HEK293 (cell line): ENCODE measurements around the gene IL1RAPL1.

Source experiments
- MZF1 ChIP-seq: fragments of 450-650 bp; formaldehyde crosslinking; IDR thresholded peaks from 2 replicates; pipeline ENCODE4 v1.5.1; 2017; ENCODE audit warnings: missing biosample characterization, missing genetic modification characterization, borderline replicate concordance
- SALL2 ChIP-seq: fragments of 450-650 bp; formaldehyde crosslinking; IDR thresholded peaks from 2 replicates; pipeline ENCODE4 v1.5.0; 2017; ENCODE audit warnings: missing biosample characterization, mild to moderate bottlenecking, missing genetic modification characterization, borderline replicate concordance
- ZBTB1 ChIP-seq: fragments of 450-650 bp; formaldehyde crosslinking; IDR thresholded peaks from 2 replicates; pipeline ENCODE4 v1.5.1; 2016; ENCODE audit warnings: missing biosample characterization, missing genetic modification characterization
- ZBTB48 ChIP-seq: fragments of 450-650 bp; formaldehyde crosslinking; IDR thresholded peaks from 2 replicates; pipeline ENCODE4 v1.5.1; 2016; ENCODE audit warnings: missing biosample characterization, missing genetic modification characterization
- ZNF133 ChIP-seq: fragments of 450-650 bp; formaldehyde crosslinking; IDR thresholded peaks from 2 replicates; pipeline ENCODE4 v1.5.1; 2016; ENCODE audit warnings: missing biosample characterization, missing genetic modification characterization
- TF ChIP-seq, protein P1 (sequence below): fragments of 450-650 bp; formaldehyde crosslinking; IDR thresholded peaks from 2 replicates; pipeline ENCODE4 v1.5.1; 2016; ENCODE audit warnings: missing biosample characterization, missing genetic modification characterization
- TF ChIP-seq, protein P2 (sequence below): fragments of 450-650 bp; formaldehyde crosslinking; IDR thresholded peaks from 2 replicates; pipeline ENCODE4 v1.5.1; 2016; ENCODE audit warnings: missing biosample characterization, missing genetic modification characterization

GRCh38 chrX:28628120-28628519 is 40.9 kb downstream of the IL1RAPL1 start:
- TF ChIP-seq ZBTB48 (no peak), ZNF133 (tag by site-specific recombination) (no peak), ZBTB1 (no peak), MZF1 (tag by site-specific recombination) (no peak), SALL2 (tag by site-specific recombination) (no peak)
- TF ChIP-seq, protein P1, sequence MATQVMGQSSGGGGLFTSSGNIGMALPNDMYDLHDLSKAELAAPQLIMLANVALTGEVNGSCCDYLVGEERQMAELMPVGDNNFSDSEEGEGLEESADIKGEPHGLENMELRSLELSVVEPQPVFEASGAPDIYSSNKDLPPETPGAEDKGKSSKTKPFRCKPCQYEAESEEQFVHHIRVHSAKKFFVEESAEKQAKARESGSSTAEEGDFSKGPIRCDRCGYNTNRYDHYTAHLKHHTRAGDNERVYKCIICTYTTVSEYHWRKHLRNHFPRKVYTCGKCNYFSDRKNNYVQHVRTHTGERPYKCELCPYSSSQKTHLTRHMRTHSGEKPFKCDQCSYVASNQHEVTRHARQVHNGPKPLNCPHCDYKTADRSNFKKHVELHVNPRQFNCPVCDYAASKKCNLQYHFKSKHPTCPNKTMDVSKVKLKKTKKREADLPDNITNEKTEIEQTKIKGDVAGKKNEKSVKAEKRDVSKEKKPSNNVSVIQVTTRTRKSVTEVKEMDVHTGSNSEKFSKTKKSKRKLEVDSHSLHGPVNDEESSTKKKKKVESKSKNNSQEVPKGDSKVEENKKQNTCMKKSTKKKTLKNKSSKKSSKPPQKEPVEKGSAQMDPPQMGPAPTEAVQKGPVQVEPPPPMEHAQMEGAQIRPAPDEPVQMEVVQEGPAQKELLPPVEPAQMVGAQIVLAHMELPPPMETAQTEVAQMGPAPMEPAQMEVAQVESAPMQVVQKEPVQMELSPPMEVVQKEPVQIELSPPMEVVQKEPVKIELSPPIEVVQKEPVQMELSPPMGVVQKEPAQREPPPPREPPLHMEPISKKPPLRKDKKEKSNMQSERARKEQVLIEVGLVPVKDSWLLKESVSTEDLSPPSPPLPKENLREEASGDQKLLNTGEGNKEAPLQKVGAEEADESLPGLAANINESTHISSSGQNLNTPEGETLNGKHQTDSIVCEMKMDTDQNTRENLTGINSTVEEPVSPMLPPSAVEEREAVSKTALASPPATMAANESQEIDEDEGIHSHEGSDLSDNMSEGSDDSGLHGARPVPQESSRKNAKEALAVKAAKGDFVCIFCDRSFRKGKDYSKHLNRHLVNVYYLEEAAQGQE (tag by site-specific recombination) = no peak
- TF ChIP-seq, protein P2, sequence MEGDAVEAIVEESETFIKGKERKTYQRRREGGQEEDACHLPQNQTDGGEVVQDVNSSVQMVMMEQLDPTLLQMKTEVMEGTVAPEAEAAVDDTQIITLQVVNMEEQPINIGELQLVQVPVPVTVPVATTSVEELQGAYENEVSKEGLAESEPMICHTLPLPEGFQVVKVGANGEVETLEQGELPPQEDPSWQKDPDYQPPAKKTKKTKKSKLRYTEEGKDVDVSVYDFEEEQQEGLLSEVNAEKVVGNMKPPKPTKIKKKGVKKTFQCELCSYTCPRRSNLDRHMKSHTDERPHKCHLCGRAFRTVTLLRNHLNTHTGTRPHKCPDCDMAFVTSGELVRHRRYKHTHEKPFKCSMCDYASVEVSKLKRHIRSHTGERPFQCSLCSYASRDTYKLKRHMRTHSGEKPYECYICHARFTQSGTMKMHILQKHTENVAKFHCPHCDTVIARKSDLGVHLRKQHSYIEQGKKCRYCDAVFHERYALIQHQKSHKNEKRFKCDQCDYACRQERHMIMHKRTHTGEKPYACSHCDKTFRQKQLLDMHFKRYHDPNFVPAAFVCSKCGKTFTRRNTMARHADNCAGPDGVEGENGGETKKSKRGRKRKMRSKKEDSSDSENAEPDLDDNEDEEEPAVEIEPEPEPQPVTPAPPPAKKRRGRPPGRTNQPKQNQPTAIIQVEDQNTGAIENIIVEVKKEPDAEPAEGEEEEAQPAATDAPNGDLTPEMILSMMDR (tag by site-specific recombination) = no peak
